Cardiac muscle cell (in vitro differentiated cells and primary cell): ENCODE results near the gene EAPP. TPM values are rescaled to one million over a fixed set of nuclear protein-coding genes. Genes with fewer than 3 reads are reported as not detected.
A peak's percentile ranks its signal among the peaks of the same experiment; 100 is the strongest.
"Not testable (repeated sequence)": the region's sequence is repeated elsewhere in the genome, so short reads cannot be mapped to it uniquely, and the experiment has no call there.

Experiments used
- DNase-seq, 2 donors: peaks; one replicate each; pipeline versions ENCODE4 v3.0.0 to v3.0.0-alpha.2; 2010 to 2017; ENCODE audit warnings: low read depth in 1 of 2, low spot score in 1 of 2
- H3K27ac ChIP-seq: fragments of 200-600 bp; sonication (generic); 2 replicates; pipeline ENCODE4 v1.5.1; 2016
- H3K27me3 ChIP-seq: fragments of 200-600 bp; sonication (generic); 2 replicates; pipeline ENCODE4 v1.6.0; 2016; ENCODE audit warnings: control low read depth
- H3K36me3 ChIP-seq: fragments of 200-600 bp; sonication (generic); 2 replicates; pipeline ENCODE4 v1.5.1; 2016; ENCODE audit warnings: control low read depth
- H3K4me1 ChIP-seq: fragments of 200-600 bp; sonication (generic); 2 replicates; pipeline ENCODE4 v1.8.1; 2017; ENCODE audit warnings: low read depth, mild to moderate bottlenecking, mixed run types
- H3K4me3 ChIP-seq: fragments of 200-600 bp; sonication (generic); 2 replicates; pipeline ENCODE4 v1.5.1; 2016; ENCODE audit warnings: mild to moderate bottlenecking
- H3K9me3 ChIP-seq: fragments of 200-600 bp; sonication (generic); 2 replicates; pipeline ENCODE4 v1.5.1; 2017; ENCODE audit warnings: low read depth, mild to moderate bottlenecking, control low read depth
- CTCF ChIP-seq: IDR thresholded peaks from 2 replicates; pipeline ENCODE4 v1.5.1; 2012; ENCODE audit warnings: low read depth, mild to moderate bottlenecking, low read length
- polyA plus RNA-seq: library from polyadenylated mRNA; unstranded; fragments of >200 nt; fragmentation: Nextera tagmentation; extraction: Ambion mirVana; gene quantifications from 2 replicates; pipeline ENCODE4 v1.2.1, GENCODE V29; 2016
- total RNA-seq: library from RNA; depleted of rRNA; stranded (reverse); fragments of >200 nt; gene quantifications from 2 replicates; pipeline ENCODE4 v1.2.3, GENCODE V29; 2016

EAPP gene
- total and polyA plus RNA-seq, 2 experiments from 2014 or later, result 42.4 to 53.2 TPM

GRCh38 chr14:34507884-34508283 is 31.6 kb downstream of the EAPP start:
- Histone ChIP-seq H3K9me3 (no peaks in the 10 kb centered on the region), H3K4me3 (no peak overlapping the region), H3K36me3 (no peaks in the 10 kb centered on the region), H3K27me3 (no peaks in the 10 kb centered on the region), H3K27ac (no peak overlapping the region), H3K4me1 (no peaks in the 10 kb centered on the region)
- DNase-seq, result no peak
- TF ChIP-seq CTCF, result no peak

GRCh38 chr14:34507459-34507858 is 32.0 kb downstream of the EAPP start:
- H3K9me3 ChIP-seq, result no peaks in the 10 kb centered on the region

GRCh38 chr14:34505124-34505491 is 34.4 kb downstream of the EAPP start:
- not testable (repeated sequence) for H3K4me3 ChIP-seq, H3K9me3 ChIP-seq, H3K27me3 ChIP-seq, DNase-seq, H3K27ac ChIP-seq, H3K4me1 ChIP-seq, H3K36me3 ChIP-seq

More at GRCh38 chr14:34507459-34507858, 32.0 kb downstream of the EAPP start:
- DNase-seq, result no peak
- TF ChIP-seq CTCF, result no peak
- H3K4me1 ChIP-seq, result no peaks in the 10 kb centered on the region
- H3K36me3 ChIP-seq, result no peaks in the 10 kb centered on the region
- H3K4me3 ChIP-seq, result no peak overlapping the region
- no peaks in the 10 kb centered on the region for H3K27me3 ChIP-seq
- H3K27ac ChIP-seq, result no peak overlapping the region

GRCh38 chr14:34504027-34504426 is 35.5 kb downstream of the EAPP start:
- not testable (repeated sequence) for H3K9me3 ChIP-seq, H3K4me1 ChIP-seq, H3K27ac ChIP-seq, H3K27me3 ChIP-seq, H3K4me3 ChIP-seq, H3K36me3 ChIP-seq, DNase-seq

- H3K27ac ChIP-seq, result no peak overlapping the region
- H3K4me3 ChIP-seq, result no peak overlapping the region
- H3K27me3 ChIP-seq, result no peaks in the 10 kb centered on the region
- peak in 1 of 2 donors; percentile 61 for DNase-seq
- H3K36me3 ChIP-seq, result no peaks in the 10 kb centered on the region
- no peaks in the 10 kb centered on the region for H3K4me1 ChIP-seq
- TF ChIP-seq CTCF, result no peak
- H3K9me3 ChIP-seq, result no peaks in the 10 kb centered on the region
Observed at GRCh38 chr14:34502545-34503225, 36.8 kb downstream of the EAPP start.

- no peaks in the 10 kb centered on the region for H3K9me3 ChIP-seq
- TF ChIP-seq CTCF, result no peak
- H3K4me3 ChIP-seq, result no peak overlapping the region
- H3K27ac ChIP-seq, result no peak overlapping the region
- no peaks in the 10 kb centered on the region for H3K36me3 ChIP-seq
- peak in 1 of 2 donors; percentile 47 for DNase-seq
- no peaks in the 10 kb centered on the region for H3K27me3 ChIP-seq
- H3K4me1 ChIP-seq, result peaks cover 4% of the 10 kb centered on the region
Observed at GRCh38 chr14:34502001-34502400, 37.5 kb downstream of the EAPP start.
